Choroid plexus epithelial cell (primary cell): ENCODE results near the gene ANKS6.
A peak's percentile ranks its signal among the peaks of the same experiment; 100 is the strongest.

ENCODE experiments used
- DNase-seq: peaks from one replicate; pipeline ENCODE4 v3.0.0-alpha.2; 2010; ENCODE audit warnings: low read depth
- H3K4me3 ChIP-seq: 2 replicates; pipeline ENCODE4 v1.5.1; 2011; ENCODE audit warnings: low read depth, mild to moderate bottlenecking, control low read depth, low read length, moderate library complexity
- TF ChIP-seq, protein P1 (sequence below): conservative IDR thresholded peaks from 2 replicates; pipeline ENCODE4 v1.5.1; 2011; ENCODE audit warnings: low read depth, mild to moderate bottlenecking, control low read depth, inconsistent platforms, low read length, moderate library complexity

The ANKS6 gene

GRCh38 chr9:98801969-98802371 lies 5.6 kb upstream of the ANKS6 start:
- no peak for DNase-seq
- TF ChIP-seq, protein P1, sequence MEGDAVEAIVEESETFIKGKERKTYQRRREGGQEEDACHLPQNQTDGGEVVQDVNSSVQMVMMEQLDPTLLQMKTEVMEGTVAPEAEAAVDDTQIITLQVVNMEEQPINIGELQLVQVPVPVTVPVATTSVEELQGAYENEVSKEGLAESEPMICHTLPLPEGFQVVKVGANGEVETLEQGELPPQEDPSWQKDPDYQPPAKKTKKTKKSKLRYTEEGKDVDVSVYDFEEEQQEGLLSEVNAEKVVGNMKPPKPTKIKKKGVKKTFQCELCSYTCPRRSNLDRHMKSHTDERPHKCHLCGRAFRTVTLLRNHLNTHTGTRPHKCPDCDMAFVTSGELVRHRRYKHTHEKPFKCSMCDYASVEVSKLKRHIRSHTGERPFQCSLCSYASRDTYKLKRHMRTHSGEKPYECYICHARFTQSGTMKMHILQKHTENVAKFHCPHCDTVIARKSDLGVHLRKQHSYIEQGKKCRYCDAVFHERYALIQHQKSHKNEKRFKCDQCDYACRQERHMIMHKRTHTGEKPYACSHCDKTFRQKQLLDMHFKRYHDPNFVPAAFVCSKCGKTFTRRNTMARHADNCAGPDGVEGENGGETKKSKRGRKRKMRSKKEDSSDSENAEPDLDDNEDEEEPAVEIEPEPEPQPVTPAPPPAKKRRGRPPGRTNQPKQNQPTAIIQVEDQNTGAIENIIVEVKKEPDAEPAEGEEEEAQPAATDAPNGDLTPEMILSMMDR: no peak
- H3K4me3 ChIP-seq: no peak overlapping the region

- TF ChIP-seq, protein P1: no peak
- H3K4me3 ChIP-seq: no peak overlapping the region
- DNase-seq: no peak
Observed at GRCh38 chr9:98801561-98801960, 5.2 kb upstream of the ANKS6 start.

DNA sequence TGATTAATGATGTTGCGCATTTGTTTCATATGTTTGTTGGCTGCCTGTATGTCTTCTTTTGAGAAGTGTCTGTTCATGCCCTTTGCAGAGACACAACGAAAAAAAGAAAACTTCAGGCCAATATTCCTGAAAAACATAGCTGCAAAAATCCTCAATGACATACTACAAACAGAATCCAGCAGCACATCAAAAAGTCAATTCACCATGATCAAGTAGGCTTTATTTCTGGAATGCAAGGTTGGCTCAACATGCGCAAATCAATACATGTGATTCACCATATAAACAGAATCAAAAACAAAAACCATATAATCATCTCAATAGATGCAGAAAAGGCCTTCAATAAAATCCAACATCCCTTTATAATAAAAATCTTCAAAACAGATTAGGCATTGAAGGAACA lies 1.9 kb upstream of the ANKS6 start:
- TF ChIP-seq, protein P1: no peak
- H3K4me3 ChIP-seq: no peak overlapping the region
- no peak for DNase-seq

DNA sequence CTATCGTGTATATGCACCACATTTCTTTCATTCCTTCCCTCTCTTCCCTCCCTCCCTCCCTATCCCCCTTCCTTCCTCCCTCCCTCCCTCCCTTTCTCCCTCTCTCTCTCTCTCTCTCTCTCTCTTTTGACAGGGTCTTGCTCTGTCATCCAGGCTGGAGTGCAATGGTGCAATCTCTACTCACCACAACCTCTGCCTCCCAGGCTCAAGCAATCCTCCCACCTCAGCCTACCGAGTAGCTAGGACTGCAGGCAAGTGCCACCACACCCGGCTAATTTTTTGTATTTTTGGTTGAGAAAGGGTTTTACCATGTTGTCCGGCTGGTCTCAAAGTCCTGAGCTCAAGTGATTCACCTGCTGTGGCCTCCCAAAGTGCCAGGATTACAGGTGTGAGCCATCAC lies 1.1 kb upstream of the ANKS6 start:
- no peak for DNase-seq
- TF ChIP-seq, protein P1: no peak
- H3K4me3 ChIP-seq: no peak overlapping the region

DNA sequence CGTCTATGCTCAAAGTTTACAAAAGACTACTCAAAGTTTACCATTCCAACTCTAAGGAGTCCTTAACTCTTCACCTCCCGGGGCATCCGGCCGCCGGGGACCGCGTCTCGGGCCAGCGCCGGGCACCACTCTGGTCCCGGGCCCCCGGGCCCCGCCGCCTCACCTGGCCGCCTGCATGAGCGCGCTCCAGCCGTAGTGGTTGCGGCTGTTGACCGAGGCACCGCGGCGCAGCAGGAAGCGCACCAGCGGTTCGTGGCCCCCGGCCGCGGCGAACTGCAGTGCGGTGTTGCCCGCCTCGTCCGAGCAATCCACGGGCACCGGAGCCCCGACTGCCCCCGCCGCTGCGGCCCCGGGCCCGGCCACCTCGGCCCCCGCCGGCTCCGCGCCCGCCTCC lies 388 bp downstream of the ANKS6 start:
- TF ChIP-seq, protein P1: no peak
- peak overlapping the region; percentile 69 for H3K4me3 ChIP-seq
- no peak for DNase-seq

DNA sequence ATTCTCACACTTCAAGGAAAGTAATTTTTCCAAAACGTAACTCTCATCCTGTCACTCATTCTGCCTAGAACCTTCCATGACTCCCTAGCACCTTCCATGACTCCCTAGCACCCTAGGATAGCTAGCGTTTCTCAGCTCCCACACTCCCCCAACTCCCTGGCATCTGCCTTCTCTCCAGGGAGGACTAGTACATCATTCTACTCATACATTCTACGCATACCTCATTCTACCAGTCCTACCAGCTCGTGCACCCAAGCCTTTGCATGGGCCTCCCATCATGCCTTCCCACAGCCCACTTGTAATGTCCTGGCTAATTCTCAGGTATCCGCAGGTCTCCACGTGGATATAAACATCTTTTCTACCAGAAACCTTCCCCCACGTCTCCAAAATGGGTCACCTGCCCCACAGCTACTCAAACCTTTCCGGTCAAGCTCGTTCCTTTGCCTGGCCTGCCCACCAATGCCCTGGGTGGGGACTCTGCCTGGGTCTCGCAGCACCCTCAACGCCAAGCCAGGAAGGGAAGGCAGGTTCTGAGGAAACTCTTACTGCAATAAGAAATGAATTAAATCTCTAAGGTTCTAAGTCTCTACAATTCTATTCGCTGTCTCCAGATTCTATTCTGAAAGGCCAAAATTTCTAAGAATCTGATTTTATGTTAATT lies 930 bp downstream of the ANKS6 start:
- H3K4me3 ChIP-seq: peak overlapping the region; percentile 69
- no peak for DNase-seq
- TF ChIP-seq, protein P1: no peak

DNA sequence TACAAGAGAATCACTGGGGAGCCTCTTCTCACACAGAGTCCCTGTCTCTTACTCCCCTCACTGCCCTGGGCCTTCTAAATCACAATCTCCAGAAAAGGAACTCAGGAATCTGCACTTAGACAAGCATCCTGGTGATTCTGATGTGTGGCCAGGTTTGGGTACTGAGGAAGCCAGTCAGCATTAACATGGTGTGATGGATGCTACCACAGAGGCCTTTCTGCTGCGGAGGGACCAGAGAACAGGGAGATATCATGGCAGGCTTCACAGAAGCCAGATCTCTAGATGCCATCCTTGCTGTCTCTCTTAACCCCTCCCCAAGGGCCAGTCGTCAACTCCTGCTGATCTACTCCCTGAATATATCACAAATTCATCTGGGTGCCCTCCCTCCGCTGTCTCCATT lies 1.6 kb downstream of the ANKS6 start:
- no peak for DNase-seq
- no peak overlapping the region for H3K4me3 ChIP-seq
- TF ChIP-seq, protein P1: no peak
